Measurements from ENCODE around the gene DYNLT3. TPM values are rescaled to one million over a fixed set of nuclear protein-coding genes. Genes with fewer than 3 reads are reported as not detected.

DYNLT3 gene
- polyA plus RNA-seq, 1 donor from 2014 or later = 2.4 TPM

GRCh38 chrX:37883196-37883595 lies 35.8 kb upstream of the DYNLT3 start:
- H3K4me2 ChIP-seq (ENCODE audit: low read length) = no peak overlapping the region
- H3K27me3 ChIP-seq (ENCODE audit: insufficient read depth, low read depth, low read length) = no peaks in the 10 kb centered on the region
- TF ChIP-seq POLR2AphosphoS5 (IDR thresholded peaks at IDR 0.05) (no peak), EZH2 (IDR thresholded peaks at IDR 0.05; ENCODE audit: borderline replicate concordance, insufficient read depth, low read length, poor library complexity, severe bottlenecking) (no peak), MXI1 (conservative IDR thresholded peaks at IDR 0.05; ENCODE audit: poor library complexity, severe bottlenecking) (no peak), EP300 (conservative IDR thresholded peaks at IDR 0.05; ENCODE audit: poor library complexity, severe bottlenecking) (no peak), TAF1 (IDR thresholded peaks at IDR 0.05; ENCODE audit: low read depth) (no peak), SMC3 (conservative IDR thresholded peaks at IDR 0.05; ENCODE audit: poor library complexity) (no peak), RAD21 (conservative IDR thresholded peaks at IDR 0.05) (no peak)
- TF ChIP-seq, protein P1, sequence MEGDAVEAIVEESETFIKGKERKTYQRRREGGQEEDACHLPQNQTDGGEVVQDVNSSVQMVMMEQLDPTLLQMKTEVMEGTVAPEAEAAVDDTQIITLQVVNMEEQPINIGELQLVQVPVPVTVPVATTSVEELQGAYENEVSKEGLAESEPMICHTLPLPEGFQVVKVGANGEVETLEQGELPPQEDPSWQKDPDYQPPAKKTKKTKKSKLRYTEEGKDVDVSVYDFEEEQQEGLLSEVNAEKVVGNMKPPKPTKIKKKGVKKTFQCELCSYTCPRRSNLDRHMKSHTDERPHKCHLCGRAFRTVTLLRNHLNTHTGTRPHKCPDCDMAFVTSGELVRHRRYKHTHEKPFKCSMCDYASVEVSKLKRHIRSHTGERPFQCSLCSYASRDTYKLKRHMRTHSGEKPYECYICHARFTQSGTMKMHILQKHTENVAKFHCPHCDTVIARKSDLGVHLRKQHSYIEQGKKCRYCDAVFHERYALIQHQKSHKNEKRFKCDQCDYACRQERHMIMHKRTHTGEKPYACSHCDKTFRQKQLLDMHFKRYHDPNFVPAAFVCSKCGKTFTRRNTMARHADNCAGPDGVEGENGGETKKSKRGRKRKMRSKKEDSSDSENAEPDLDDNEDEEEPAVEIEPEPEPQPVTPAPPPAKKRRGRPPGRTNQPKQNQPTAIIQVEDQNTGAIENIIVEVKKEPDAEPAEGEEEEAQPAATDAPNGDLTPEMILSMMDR (IDR thresholded peaks at IDR 0.05; ENCODE audit: poor library complexity, severe bottlenecking) = no peak
- TF ChIP-seq, protein P2, sequence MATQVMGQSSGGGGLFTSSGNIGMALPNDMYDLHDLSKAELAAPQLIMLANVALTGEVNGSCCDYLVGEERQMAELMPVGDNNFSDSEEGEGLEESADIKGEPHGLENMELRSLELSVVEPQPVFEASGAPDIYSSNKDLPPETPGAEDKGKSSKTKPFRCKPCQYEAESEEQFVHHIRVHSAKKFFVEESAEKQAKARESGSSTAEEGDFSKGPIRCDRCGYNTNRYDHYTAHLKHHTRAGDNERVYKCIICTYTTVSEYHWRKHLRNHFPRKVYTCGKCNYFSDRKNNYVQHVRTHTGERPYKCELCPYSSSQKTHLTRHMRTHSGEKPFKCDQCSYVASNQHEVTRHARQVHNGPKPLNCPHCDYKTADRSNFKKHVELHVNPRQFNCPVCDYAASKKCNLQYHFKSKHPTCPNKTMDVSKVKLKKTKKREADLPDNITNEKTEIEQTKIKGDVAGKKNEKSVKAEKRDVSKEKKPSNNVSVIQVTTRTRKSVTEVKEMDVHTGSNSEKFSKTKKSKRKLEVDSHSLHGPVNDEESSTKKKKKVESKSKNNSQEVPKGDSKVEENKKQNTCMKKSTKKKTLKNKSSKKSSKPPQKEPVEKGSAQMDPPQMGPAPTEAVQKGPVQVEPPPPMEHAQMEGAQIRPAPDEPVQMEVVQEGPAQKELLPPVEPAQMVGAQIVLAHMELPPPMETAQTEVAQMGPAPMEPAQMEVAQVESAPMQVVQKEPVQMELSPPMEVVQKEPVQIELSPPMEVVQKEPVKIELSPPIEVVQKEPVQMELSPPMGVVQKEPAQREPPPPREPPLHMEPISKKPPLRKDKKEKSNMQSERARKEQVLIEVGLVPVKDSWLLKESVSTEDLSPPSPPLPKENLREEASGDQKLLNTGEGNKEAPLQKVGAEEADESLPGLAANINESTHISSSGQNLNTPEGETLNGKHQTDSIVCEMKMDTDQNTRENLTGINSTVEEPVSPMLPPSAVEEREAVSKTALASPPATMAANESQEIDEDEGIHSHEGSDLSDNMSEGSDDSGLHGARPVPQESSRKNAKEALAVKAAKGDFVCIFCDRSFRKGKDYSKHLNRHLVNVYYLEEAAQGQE (IDR thresholded peaks at IDR 0.05; ENCODE audit: borderline replicate concordance) = no peak
- H3K79me2 ChIP-seq (replicated peaks; ENCODE audit: insufficient read depth, low read length) = no peaks in the 10 kb centered on the region
- no peaks in the 10 kb centered on the region for H3F3A ChIP-seq (ENCODE audit: insufficient read depth, low read length, poor library complexity, severe bottlenecking)
- H3K9ac ChIP-seq (ENCODE audit: low read length) = no peak overlapping the region
- H3K9me2 ChIP-seq (ENCODE audit: insufficient read depth, low read length) = no peaks in the 10 kb centered on the region
- no peak overlapping the region for H3K4me3 ChIP-seq (ENCODE audit: low read length)
- H3K36me3 ChIP-seq (ENCODE audit: insufficient read depth, low read length) = no peaks in the 10 kb centered on the region
- H3K27ac ChIP-seq (ENCODE audit: low read length) = no peak overlapping the region
- no peak overlapping the region for H2AFZ ChIP-seq (ENCODE audit: low read depth, low read length)
- no peaks in the 10 kb centered on the region for H3K9me3 ChIP-seq (ENCODE audit: low read length)
- H4K20me1 ChIP-seq (ENCODE audit: insufficient read depth) = no peaks in the 10 kb centered on the region

DNA sequence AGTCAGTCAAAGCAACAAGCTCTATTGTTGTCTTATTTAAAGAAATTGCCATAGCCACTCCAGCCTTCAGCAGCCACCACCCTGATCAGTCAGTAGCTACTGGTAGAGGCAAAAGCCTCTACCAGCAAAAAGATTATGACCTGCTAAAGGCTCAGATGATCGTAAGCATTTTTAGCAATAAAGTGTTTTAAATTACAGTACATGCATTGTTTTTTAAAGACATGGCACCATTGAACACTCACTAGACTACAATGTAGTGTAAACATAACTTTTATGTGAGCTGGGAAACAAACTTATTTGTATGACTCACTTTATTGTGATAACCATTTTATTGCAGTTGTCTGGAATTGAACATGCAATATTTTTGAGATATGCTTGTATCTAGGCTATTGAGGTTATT lies 32.3 kb upstream of the DYNLT3 start:
- Histone ChIP-seq H3K4me3 (ENCODE audit: low read length) (no peak overlapping the region), H3K27me3 (ENCODE audit: insufficient read depth, low read depth, low read length) (no peaks in the 10 kb centered on the region), H3K9me2 (ENCODE audit: insufficient read depth, low read length) (no peaks in the 10 kb centered on the region), H3K36me3 (ENCODE audit: insufficient read depth, low read length) (no peaks in the 10 kb centered on the region), H3K4me2 (ENCODE audit: low read length) (no peak overlapping the region), H3K27ac (ENCODE audit: low read length) (no peak overlapping the region), H3K79me2 (replicated peaks; ENCODE audit: insufficient read depth, low read length) (no peaks in the 10 kb centered on the region), H3K9me3 (ENCODE audit: low read length) (no peaks in the 10 kb centered on the region), H4K20me1 (ENCODE audit: insufficient read depth) (no peaks in the 10 kb centered on the region), H2AFZ (ENCODE audit: low read depth, low read length) (no peak overlapping the region), H3K9ac (ENCODE audit: low read length) (no peak overlapping the region), H3F3A (ENCODE audit: insufficient read depth, low read length, poor library complexity, severe bottlenecking) (no peaks in the 10 kb centered on the region)
- TF ChIP-seq POLR2AphosphoS5 (IDR thresholded peaks at IDR 0.05) (no peak), TAF1 (IDR thresholded peaks at IDR 0.05; ENCODE audit: low read depth) (no peak), RAD21 (conservative IDR thresholded peaks at IDR 0.05) (no peak), EZH2 (IDR thresholded peaks at IDR 0.05; ENCODE audit: borderline replicate concordance, insufficient read depth, low read length, poor library complexity, severe bottlenecking) (no peak), SMC3 (conservative IDR thresholded peaks at IDR 0.05; ENCODE audit: poor library complexity) (no peak), EP300 (conservative IDR thresholded peaks at IDR 0.05; ENCODE audit: poor library complexity, severe bottlenecking) (no peak), MXI1 (conservative IDR thresholded peaks at IDR 0.05; ENCODE audit: poor library complexity, severe bottlenecking) (no peak)
- TF ChIP-seq, protein P2 (IDR thresholded peaks at IDR 0.05; ENCODE audit: borderline replicate concordance) = no peak
- TF ChIP-seq, protein P1 (IDR thresholded peaks at IDR 0.05; ENCODE audit: poor library complexity, severe bottlenecking) = no peak

Measured in neural cell (in vitro differentiated cells).